NCI-H187 treated with DMSO at 0.1 percent for 48 hours (cell line): Measurements from ENCODE around the gene PHF21B.
"Not testable (repeated sequence)": the region's sequence is repeated elsewhere in the genome, so short reads cannot be mapped to it uniquely, and the experiment has no call there.

ENCODE experiments used
- DNase-seq: peaks from one replicate; lab custom pipeline; 2025; lab: John Stamatoyannopoulos, UW

Gene PHF21B

DNA sequence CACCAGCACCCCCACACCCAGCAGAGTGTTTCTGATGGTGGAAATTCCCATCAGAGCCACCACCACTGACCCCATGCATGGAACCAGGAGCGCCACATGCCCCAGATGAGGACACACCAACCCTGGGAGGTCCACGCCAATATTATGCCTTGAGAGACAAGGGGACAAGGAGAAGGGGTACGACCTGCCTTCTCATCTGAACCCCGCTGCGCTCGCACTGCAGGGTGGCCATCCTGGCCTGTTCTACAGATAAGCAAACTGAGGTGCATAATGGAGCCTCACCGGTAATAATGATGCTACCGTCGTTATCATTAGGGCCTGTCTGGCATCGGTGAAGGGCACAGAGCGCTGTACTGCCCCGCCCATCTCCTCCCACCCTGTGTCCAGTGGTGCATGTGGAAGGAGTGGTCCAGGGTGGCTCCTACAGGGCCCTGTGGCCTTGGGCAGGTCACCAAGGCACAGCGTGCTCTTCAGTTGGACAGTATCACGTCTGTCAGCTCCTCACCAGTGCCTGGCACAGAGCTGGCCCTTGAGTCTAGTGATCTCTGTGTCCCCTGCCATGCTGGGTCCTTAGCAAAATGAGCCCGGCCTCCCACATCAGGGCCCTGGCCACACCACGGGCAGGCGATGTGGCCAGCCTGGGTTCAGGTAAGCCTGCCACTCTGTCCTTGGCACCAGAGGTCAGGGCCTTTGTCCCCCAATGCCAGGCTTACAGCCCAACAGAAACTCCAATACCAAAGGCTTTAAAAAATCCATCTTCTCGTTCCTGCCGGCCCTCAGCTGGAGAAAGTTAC, 92.2 kb downstream of the PHF21B start:
- DNase-seq, result no peak

DNA sequence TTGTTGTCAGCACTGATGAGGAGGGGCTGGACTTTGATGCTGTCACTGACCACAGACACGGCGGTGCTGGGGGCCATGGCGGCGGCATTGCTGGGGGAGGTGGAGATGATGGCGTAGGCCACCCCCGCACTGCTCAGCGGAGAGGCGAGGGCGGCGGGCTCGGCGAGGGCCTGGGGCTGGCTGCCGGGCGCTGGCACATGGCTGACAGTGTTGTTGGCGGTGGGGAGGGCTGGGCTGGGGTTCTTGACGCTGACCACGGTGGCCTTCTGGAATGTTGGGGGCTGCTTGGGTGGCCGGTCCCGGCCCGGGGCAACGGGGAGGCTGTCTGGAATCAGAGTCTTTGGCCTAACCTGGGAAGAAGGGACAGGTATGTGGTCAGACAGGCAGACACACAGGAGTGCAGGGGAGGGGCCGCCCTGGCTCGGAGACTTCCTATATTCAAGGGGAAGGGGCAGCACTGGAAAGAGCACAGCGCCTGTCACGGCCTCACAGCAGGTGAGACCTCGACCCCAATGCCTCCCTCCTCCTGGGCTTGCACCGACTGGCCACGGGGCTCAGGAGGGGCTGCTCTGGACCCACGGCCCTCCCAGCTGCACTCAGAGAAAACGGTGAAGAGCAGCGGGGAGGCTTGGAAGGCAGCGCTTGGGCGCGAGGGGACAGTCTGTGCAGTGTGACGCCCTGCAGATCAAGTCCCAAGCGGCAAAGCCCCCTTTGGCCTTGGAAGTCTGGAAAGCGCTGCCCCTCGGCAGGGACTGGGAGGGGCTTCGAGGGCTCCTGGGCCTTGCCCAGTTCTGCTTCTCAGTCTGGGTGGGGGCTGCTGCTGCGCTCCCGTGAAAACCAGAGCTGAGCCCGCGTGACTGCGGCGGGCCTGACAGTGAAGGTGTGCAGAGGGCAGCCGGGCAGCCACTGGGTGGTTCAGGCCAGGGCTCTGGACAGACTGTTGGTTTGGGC, 93.2 kb downstream of the PHF21B start:
- no peak for DNase-seq

DNA sequence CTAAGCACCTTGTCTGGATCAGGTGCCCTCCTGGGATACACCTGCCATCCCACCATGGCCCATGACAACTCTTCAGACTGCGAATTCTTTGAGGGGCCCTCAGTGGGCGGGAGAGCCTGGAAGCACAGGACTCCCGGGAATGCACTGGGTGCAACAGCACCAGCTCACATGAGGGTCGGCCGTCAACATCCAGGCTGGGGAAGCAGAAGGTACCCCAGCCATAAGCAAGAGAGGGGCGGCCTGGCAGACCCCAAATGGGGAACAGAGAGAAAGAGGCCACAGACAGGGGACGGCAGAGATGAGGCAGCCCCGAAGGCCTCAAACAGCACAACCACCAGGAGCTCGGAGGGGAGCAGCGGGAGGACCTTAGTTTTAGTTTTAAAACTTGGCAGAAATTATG, 94.4 kb downstream of the PHF21B start:
- no peak for DNase-seq

DNA sequence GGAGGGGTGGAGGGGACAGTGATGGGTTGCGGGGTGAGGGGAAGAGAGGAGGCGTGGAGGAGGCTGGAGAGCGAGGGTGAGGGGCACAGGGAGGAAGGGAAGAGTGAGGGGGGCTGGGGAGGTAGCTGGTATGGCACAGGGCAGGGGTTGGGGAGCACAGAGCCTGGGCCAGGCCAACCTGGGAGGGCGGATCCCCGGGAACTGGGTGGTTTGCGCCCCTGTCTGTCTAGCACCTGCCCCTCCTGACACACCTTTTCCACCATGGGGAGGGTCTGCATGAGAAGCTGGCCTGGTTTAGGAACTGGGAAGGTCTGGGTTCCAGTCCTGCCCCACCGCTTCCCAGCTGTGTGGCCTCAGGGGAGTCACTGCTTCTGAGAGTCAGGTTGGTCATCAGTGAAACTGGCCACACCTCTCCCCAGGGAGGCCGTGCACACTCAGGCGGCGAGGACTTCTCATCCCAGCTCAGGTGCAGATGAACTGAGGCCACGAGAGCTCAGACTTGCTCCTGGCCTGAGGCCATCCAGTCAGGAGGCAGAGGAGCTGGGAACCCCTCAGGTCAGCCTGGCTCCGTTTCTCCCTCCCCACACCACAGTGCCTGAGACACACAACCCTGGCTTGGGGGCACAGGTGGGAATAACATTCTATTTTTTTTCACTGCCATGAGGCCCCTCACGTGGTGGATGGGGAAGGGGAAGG, 95.6 kb downstream of the PHF21B start:
- DNase-seq, result no peak

DNA sequence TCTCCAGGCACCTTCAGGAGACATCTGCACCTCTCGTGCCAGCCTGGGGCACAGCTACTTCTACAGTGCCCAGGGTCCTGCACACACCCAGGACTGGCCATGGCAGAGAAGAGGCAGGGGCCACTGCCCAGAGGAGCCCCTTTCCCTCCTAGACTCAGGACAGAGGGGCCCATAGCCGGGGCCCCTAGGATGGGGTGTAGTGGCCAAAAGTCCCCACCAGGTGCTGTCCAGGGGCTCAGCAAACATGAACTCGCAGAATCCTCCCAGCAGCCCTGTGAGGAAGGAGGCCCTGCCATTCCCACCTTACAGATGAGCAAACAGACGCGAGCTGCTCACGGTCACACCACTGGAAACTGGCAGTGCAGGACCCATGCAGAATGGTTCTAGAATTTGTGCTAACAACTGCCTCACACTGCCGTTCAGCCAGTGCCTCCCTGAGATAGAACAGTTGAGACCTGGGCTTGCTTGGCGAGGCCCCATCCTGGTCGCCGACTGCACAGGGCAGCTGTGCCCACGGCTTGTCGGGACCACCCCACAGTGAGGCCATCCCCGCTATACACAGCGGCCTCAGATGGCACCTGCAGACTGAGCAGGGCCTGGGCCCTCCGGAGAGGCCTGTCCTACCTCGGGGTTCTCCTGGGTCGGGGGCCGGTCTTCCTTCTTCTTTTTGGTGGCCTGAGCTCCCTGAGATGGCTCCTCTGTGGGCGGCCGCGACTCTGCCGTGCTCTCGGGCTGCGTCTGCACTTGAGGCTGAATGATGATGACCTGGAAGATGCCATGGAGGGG, 96.4 kb downstream of the PHF21B start:
- no peak for DNase-seq

DNA sequence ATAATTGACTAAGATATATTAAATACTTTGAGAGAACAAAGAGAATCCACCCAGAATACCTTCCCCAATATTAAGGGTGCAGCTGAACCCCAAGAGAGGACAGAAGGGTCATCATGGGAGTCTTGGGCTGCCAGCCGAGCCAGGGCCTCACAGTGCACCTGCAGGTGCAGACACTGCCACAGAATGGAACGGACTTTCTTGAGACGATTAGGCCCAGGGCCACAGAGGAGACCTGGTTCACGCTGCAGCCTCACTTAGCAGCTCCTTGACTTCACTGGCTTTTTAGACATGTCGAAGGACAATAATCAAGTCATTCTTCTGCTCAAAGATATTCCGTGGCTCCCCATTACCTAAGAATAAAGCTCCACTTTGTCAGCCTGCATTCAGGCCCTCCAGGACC, 100.6 kb downstream of the PHF21B start:
- DNase-seq, result no peak

DNA sequence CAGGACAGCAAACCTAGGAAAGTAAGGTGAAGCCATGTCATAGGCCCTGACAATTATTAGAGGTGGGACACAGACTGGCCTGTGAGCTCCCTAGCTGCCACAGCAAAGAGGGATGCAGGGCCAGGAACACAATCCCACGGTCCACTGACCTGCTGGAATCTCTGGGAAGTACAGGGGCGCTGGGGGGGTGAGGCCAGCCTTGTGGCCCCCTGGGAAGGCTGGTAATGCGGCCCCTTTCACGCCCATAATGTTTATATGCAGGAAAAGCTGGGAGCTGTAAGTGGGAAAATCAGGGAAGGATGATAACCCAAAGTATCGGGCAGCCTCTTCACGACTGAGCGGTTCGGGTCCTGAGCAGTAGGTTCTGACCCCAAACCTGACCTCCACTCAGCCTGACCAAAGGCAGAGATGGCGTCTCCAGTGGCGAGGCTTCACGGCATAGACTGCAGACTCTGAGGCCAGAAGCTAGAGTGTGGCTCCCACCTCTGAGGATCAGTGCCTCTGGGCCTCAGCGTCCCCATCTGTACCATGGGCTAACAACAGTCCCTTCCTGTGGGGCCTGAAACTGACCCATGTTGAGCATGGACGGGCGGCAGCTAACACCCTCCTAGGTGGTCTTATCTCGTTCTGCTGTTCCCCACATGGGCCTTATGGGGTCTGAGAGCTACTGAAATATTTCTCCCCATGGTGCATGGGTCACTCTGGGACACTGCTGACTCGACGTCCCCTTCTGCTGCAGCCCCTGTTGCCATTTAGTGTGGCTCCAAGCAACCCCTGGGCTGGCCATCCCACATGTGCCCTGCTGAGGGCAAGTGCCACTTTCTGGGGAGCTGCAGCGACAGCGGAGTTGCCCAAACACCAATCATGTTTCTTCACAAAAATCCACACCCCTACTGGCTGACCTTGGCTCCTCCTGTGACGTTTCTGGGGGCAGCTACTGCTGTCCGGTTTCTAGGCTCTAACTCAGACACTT, 101.8 kb downstream of the PHF21B start:
- DNase-seq, result no peak

DNA sequence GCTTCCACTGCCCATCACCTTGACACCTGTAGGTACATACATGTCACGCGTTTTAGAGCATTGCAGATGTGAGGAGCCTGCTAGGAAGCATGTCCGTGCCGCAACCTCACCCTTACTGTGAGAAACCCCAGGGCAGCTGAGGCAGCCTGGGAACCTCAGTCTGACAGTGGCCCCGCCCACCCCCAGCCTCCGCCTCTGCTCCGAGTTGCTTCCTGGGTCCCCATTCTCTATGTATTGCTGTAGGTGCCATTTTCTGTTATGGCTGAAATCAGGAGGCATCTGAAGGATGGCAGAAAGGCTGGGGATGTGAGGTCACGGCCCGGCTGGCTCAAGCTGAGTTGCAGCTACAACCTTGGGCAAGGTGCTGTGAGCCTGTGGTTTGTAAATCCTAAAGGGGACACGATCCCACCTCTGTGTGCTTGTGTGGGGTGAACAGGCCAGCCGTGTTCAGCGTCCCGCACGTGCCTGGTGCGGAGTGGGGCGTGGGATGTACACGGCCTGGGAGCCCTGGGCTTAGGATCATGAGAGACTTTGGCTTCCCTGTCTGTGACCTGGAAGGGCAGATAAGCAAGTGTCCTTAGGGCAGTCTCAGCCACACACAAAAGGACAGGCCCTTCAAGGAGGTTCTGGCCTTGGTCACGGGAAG, 102.7 kb downstream of the PHF21B start:
- DNase-seq, result no peak

DNA sequence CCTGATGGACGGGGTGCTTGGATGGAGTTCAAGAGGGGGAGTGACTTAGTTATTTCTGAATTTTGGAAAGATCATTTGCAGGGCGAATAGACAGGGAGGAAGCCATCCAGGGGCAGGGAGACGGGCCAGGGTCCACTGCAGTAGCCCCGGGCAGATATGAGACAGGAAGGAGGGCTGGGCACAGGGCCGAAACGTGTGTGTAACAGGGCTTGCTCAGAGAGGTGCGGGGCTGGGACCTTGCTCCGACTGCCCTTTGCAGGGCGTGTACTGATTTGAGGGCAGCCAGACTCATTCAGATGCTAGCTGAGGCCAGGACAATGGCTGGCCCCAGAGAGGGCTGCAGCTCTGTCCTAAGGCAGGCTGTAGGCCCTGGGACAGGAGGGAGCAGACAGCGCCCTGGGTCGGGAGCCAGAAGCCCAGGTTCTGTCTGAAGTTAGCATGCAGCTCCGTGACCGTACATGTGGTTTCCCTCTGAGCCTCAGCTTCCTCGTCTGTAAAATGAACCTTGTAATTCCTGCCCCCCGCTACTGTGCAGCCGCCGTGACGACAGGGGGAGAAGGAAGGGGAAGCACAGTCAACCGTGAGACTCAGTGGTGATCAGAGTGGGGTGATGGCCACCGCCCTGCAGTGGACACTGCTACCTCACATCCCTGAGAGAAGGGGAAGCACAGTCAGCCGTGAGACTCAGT, 103.4 kb downstream of the PHF21B start:
- no peak for DNase-seq

DNA sequence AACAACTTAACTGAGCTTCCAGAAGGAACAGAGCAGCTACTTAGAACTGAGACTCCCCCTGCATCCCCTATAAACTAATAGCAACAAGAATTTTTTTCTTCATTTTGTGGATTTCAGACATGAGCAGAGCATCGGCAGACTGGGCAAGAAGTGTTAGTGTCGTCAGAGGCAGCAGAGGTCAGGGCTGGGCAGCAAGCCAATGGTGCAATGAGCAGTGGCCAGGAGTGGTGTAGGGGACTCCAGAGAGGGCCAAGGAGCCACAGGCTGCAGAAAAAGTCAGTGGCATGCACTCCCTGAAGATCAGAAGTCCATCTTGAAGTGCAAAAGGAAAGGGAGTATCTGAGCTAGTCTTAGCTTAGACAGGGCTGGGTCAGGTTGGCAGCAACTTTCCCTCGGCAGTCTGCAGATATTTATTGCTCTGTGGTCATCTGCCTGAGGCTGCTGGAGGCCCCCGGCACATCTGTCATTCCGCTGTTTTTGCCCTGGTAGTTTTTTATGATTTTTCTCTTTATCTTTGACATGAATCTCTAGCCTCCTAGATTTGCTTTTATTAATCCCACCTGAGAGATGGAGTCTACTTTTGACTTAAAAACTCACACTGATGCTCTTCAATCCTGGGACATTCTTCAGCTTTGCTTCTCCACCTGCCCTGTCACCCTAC, 105.2 kb downstream of the PHF21B start:
- DNase-seq, result not testable (repeated sequence)

DNA sequence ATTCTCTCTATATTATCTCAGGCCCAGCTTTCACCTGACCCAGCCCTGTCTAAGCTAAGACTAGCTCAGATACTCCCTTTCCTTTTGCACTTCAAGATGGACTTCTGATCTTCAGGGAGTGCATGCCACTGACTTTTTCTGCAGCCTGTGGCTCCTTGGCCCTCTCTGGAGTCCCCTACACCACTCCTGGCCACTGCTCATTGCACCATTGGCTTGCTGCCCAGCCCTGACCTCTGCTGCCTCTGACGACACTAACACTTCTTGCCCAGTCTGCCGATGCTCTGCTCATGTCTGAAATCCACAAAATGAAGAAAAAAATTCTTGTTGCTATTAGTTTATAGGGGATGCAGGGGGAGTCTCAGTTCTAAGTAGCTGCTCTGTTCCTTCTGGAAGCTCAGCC, 106.6 kb downstream of the PHF21B start:
- DNase-seq, result not testable (repeated sequence)

DNA sequence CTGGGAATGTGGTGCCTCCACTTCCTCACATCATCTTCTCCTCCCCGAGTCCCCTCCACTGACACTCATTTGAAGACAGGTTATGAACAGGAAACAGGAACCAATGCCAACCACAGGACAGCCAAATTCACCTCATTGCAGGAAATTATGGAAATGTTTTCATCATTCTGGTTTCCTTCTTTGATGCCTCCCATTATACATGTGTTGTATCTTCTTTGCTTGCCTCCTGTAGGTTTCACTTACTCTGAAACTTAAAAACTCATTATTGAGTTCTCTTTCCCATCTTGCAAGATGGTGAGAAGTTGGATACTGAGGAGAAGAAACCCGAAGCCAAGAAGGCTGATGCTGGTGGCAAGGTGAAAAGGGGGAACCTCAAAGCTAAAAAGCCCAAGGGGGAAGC, 108.5 kb downstream of the PHF21B start:
- no peak for DNase-seq

DNA sequence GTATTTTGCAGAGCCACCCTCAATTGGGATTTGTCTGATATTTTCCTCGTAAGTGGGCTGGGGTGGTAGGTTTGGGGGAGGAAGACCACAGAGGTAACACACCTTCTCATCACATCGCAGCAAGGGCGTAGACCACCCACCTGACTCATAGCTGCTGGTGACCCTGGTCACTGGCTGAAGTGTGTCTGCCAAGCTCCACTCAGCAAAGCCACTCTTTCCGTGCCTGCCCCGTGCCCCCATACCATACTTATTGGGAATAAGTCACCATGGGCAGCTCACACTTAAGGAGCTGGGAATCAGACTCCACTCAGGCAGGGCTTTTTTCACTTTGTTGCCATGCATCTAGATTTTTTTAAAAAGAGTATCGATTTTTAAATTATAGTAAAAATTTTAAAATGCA, 111.6 kb downstream of the PHF21B start:
- no peak for DNase-seq

DNA sequence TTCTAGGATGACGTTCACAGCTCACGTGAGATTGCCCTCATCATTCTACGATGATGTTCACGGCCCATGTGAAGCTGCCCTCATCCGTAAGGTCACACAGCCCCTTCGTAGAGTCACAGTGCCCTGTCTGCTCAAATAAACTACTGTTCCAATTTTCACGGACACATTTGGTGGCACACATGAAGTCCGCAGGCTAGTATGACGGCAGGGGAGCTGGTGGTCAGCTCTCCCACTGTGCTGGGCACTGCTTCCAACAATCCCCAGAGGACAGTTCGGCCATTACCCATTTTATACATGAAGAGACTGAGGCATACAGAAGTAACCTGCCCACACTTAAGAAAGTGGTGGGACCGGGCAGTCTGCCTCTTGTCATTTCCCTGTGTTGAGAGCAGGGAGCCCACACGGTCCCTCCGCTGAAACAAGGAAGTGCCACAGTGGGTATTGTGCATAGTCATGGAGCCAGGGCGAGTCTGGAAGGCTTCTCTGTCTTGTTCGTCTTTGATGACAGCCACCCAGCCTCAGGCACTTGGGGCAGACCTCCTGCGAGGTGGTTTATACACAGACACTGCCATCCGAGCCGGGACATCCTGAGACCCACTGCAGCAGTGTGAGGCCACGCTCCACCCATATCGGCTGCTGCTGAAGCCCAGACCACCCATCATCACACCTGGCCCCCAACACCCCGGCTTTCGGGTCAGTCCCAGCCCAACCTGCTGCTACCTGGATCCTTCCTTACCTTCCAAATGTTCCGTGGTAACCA, 114.3 kb downstream of the PHF21B start:
- no peak for DNase-seq

DNA sequence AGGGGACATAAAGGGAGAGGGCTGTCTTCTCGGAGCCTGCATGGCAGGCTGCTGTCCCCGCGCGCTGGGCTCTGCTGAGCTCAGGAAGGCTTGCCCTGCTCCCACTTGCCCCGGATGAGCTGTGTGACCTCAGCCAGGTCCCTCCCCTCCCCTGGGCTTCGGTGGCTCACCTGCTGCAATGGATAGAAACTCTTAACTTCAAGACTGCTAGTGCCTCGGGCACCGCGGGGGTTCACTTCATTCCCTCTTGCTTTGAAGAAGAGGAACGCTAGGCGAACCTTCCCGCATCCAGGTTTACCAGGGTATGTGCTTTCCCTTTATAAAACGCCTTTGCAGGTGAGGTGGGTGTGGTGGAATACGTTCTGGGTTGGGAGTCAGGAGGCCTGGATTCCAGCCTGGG, 115.0 kb downstream of the PHF21B start:
- no peak for DNase-seq

DNA sequence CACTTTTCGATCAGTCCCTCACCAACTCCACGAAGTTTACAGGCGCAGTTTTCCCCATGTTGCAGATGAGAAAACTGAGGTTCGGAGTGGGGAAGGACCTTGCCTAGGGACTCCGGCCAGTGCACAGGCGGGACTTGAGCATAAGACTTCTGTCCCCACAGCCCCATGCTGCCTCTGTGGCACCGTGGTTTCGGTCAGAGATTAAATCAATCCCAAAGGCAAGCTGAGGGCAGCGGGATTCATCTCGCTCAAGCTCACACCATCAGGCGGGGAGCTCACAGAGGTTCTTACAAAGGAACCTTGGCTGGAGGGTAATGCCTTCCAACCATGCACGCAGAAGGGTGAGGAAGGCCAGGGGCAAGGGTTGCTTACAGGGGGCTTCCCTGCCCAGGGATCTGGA, 115.5 kb downstream of the PHF21B start:
- no peak for DNase-seq

DNA sequence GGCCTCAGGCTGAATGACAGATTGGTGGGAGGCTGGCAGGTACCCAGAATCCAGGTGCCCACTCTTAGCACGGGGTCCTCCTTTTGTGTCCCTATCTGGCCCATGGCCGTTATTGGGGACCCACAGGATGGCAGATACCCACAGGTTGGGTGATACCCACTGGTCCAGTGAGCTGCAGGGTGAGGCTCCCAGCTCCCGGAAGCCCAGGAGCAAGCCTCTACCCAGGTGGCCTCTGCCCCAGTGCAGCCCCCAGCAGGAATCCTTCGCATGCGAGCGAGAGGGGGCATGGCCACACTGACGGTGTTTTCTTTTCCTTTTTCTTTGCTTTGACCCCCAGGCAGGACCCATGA, 116.1 kb downstream of the PHF21B start:
- no peak for DNase-seq
